HEK293T (cell line): ENCODE data around the gene USP3.

Source experiments
- ARNT ChIP-seq: fragments of 450-650 bp; IDR thresholded peaks from 2 replicates; pipeline ENCODE4 v1.6.1; 2017; ENCODE audit warnings: mild to moderate bottlenecking
- BHLHE40 ChIP-seq: fragments of 450-650 bp; IDR thresholded peaks from 2 replicates; pipeline ENCODE4 v1.6.1; 2016; ENCODE audit warnings: mild to moderate bottlenecking, moderate library complexity, borderline replicate concordance
- CTBP1 ChIP-seq: fragments of 450-650 bp; IDR thresholded peaks from 2 replicates; pipeline ENCODE4 v1.6.1; 2016; ENCODE audit warnings: borderline replicate concordance
- ELF4 ChIP-seq: fragments of 450-650 bp; IDR thresholded peaks from 2 replicates; pipeline ENCODE4 v1.6.1; 2017; ENCODE audit warnings: antibody characterized with exemption
- LEF1 ChIP-seq: fragments of 450-650 bp; IDR thresholded peaks from 2 replicates; pipeline ENCODE4 v1.6.1; 2017; ENCODE audit warnings: mild to moderate bottlenecking, borderline replicate concordance
- NFRKB ChIP-seq: fragments of 450-650 bp; IDR thresholded peaks from 2 replicates; pipeline ENCODE4 v1.6.1; 2016; ENCODE audit warnings: mild to moderate bottlenecking, moderate library complexity
- SP1 ChIP-seq: fragments of 450-650 bp; IDR thresholded peaks from 2 replicates; pipeline ENCODE4 v1.6.1; 2017
- TARDBP ChIP-seq: fragments of 450-650 bp; IDR thresholded peaks from 2 replicates; pipeline ENCODE4 v1.6.1; 2016

- TF ChIP-seq ELF4 (no peak), TARDBP (no peak), SP1 (no peak), ARNT (no peak), LEF1 (no peak), CTBP1 (no peak), BHLHE40 (no peak), NFRKB (no peak)
Observed at GRCh38 chr15:63500265-63501250, 3.8 kb upstream of the USP3 start.
